HepG2 (cell line): ENCODE measurements around the gene FGF18. TPM values are rescaled to one million over a fixed set of nuclear protein-coding genes. Genes with fewer than 3 reads are reported as not detected.

Source experiments
- ATAC-seq: fragments of 200-7000 bp; cut with Tn5 transposase; 3 replicates; pipeline ENCODE4 v1.9.1; 2020; ENCODE audit warnings: mild to moderate bottlenecking, moderate library complexity
- BruUV-seq: library from RNA; stranded (reverse); fragments of 400-500 nt; replicated peaks from 2 replicates; lab custom pipeline; 2021; lab: Mats Ljungman, UMichigan
- CTCF ChIA-PET: fragments of 300-600 bp; formaldehyde crosslinking; extraction: SDS; loops from one replicate; lab custom pipeline; 2021; ENCODE audit warnings: low total read pairs, inconsistent platforms, low intra/inter-chr PET ratio; lab: Yijun Ruan, JAX
- POLR2A ChIA-PET: fragments of 350-600 bp; sonication (Branson Sonifier 250); formaldehyde crosslinking; loops from one replicate; lab custom pipeline; 2020; ENCODE audit warnings: antibody characterized with exemption, inconsistent platforms; lab: Yijun Ruan, JAX
- DNase-seq: peaks from one replicate; pipeline ENCODE4 v3.0.0-alpha.2; 2015; ENCODE audit warnings: low spot score
- FAIRE-seq: peaks from 3 replicates; lab custom pipeline; 2011; peaks lifted over from hg19 to GRCh38; lab: Jason Lieb, UNC
- H2AFZ ChIP-seq: one replicate; pipeline ENCODE4 v1.6.1; 2011; ENCODE audit warnings: low read length, inconsistent platforms
- H3K27ac ChIP-seq: fragments of 300-600 bp; 3 replicates; pipeline ENCODE4 v1.8.0; 2011; ENCODE audit warnings: mixed run types, mild to moderate bottlenecking, mixed read lengths, low read length, inconsistent platforms; ENCODE audit not compliant: insufficient read depth; ENCODE audit errors: extremely low read length
- H3K27me3 ChIP-seq, 2 experiments: fragments of 200-600 bp in 1 of 2; 2 replicates in 1 of 2; 3 replicates in 1 of 2; pipeline versions ENCODE4 v1.6.0 to v1.8.0; 2011; ENCODE audit warnings: low read length in 2 of 2, mild to moderate bottlenecking in 2 of 2, moderate library complexity in 2 of 2, inconsistent platforms in 1 of 2; ENCODE audit not compliant: insufficient read depth in 2 of 2, control insufficient read depth in 1 of 2
- H3K36me3 ChIP-seq, 2 experiments: fragments of 200-600 bp in 1 of 2; replicated peaks in 1 of 2; 2 replicates in 1 of 2; 3 replicates in 1 of 2; pipeline versions ENCODE4 v1.5.1 to v1.8.0; 2011; ENCODE audit warnings: low read length in 2 of 2, inconsistent platforms in 1 of 2; ENCODE audit not compliant: insufficient read depth in 2 of 2, control insufficient read depth in 1 of 2
- H3K4me1 ChIP-seq: 2 replicates; pipeline ENCODE4 v1.5.1; 2012; ENCODE audit warnings: low read length, inconsistent platforms; ENCODE audit not compliant: insufficient read depth
- H3K4me2 ChIP-seq: 2 replicates; pipeline ENCODE4 v1.6.0; 2011; ENCODE audit warnings: low read depth, low read length, inconsistent platforms
- H3K4me3 ChIP-seq, 3 experiments: fragments of 200-600 bp in 1 of 3; sonication (generic), shearing (Covaris generic) in 1 of 3; replicated peaks in 1 of 3; 2 replicates each; pipeline ENCODE4 v1.5.1; 2011 to 2016; ENCODE audit warnings: low read length in 3 of 3, inconsistent platforms in 2 of 3, low read depth in 2 of 3, mild to moderate bottlenecking in 2 of 3, control low read depth in 1 of 3, mixed read lengths in 1 of 3; ENCODE audit not compliant: insufficient read depth in 1 of 3
- H3K79me2 ChIP-seq: one replicate; pipeline ENCODE4 v1.6.1; 2011; ENCODE audit warnings: low read length, inconsistent platforms; ENCODE audit not compliant: insufficient read depth
- H3K9ac ChIP-seq: 2 replicates; pipeline ENCODE4 v1.6.0; 2011; ENCODE audit warnings: mild to moderate bottlenecking, low read depth, low read length, inconsistent platforms; ENCODE audit not compliant: insufficient read depth
- H3K9me3 ChIP-seq: 2 replicates; pipeline ENCODE4 v1.5.1; 2012; ENCODE audit warnings: mild to moderate bottlenecking, low read length
- H4K20me1 ChIP-seq: 2 replicates; pipeline ENCODE4 v1.6.0; 2011; ENCODE audit warnings: inconsistent platforms, mild to moderate bottlenecking, low read length, moderate library complexity; ENCODE audit not compliant: insufficient read depth
- CEBPZ ChIP-seq: IDR thresholded peaks from 2 replicates; pipeline ENCODE4 v1.6.1; 2012; ENCODE audit warnings: low read length, improper control_type of control experiment
- CHCHD3 ChIP-seq: sonication (generic); formaldehyde crosslinking; IDR thresholded peaks from 2 replicates; pipeline ENCODE4 v1.8.0; 2022; ENCODE audit warnings: mild to moderate bottlenecking, missing genetic modification reagents, moderate library complexity
- EP300 ChIP-seq, 3 experiments: sonication (generic) in 1 of 3; formaldehyde crosslinking in 1 of 3; IDR thresholded peaks; 2 replicates each; pipeline versions ENCODE4 v1.5.1 to v1.6.1; 2011 to 2020; ENCODE audit warnings: low read depth in 2 of 3, low read length in 2 of 3, borderline replicate concordance in 1 of 3, improper control_type of control experiment in 1 of 3, mild to moderate bottlenecking in 1 of 3, missing genetic modification reagents in 1 of 3, moderate library complexity in 1 of 3
- HNF1A ChIP-seq, 2 experiments: sonication (generic) in 1 of 2; formaldehyde crosslinking in 1 of 2; IDR thresholded peaks; 2 replicates each; pipeline versions ENCODE4 v1.4.0 to v1.6.1; 2016 to 2020; ENCODE audit warnings: borderline replicate concordance in 1 of 2, low read depth in 1 of 2, mild to moderate bottlenecking in 1 of 2, missing genetic modification reagents in 1 of 2
- HNF4A ChIP-seq: sonication (generic); formaldehyde crosslinking; IDR thresholded peaks from 2 replicates; pipeline ENCODE4 v1.4.0; 2020; ENCODE audit warnings: missing genetic modification reagents
- KDM4B ChIP-seq: sonication (generic); formaldehyde crosslinking; IDR thresholded peaks from 2 replicates; pipeline ENCODE4 v1.4.0; 2020; ENCODE audit warnings: missing genetic modification reagents
- NBN ChIP-seq: fragments of 450-650 bp; conservative IDR thresholded peaks from 2 replicates; pipeline ENCODE4 v1.6.1; 2017
- SP1 ChIP-seq, 2 experiments: fragments of 450-650 bp in 1 of 2; sonication (generic) in 1 of 2; formaldehyde crosslinking in 1 of 2; IDR thresholded peaks; 2 replicates each; pipeline versions ENCODE4 v1.4.0 to v1.6.1; 2016 to 2020; ENCODE audit warnings: missing genetic modification reagents in 1 of 2
- TFDP1 ChIP-seq: IDR thresholded peaks from 2 replicates; pipeline ENCODE4 v1.6.1; 2016; ENCODE audit warnings: missing compliant biosample characterization, missing genetic modification reagents, borderline replicate concordance
- ZNF343 ChIP-seq: sonication (generic); formaldehyde crosslinking; IDR thresholded peaks from 2 replicates; pipeline ENCODE4 v1.4.0; 2020; ENCODE audit warnings: mild to moderate bottlenecking, missing genetic modification reagents
- WGBS: methylation state at CpG from one replicate; pipeline ENCODE4 v1.1.6; 2017; ENCODE audit warnings: low lambda C conversion rate; 5-methylcytosine and 5-hydroxymethylcytosine counted together
- in situ Hi-C: cut with HindIII; loops from 2 replicates; pipeline ENCODE4 v1.10.0; 2017; ENCODE audit warnings: low pct_unique_long_range_greater_than_20kb; ENCODE audit not compliant: extremely low pct_ligation_motif_present
- intact Hi-C: fragments of 100-400 bp; cut with micrococcal nuclease; formaldehyde crosslinking; loops from one replicate; pipeline ENCODE4 v1.10.0; 2022; ENCODE audit not compliant: unreplicated experiment
- polyA plus RNA-seq, 8 experiments: library from polyadenylated mRNA; depleted of rRNA in 3 of 8; stranded (reverse) in 7 of 8; unstranded in 1 of 8; fragments of >200 nt; fragmentation: Illumina TruSeq in 4 of 8; extraction: Trizol in 4 of 8; gene quantifications; 2 replicates each; pipeline versions ENCODE4 v1.2.1 to v1.2.3, GENCODE V29; 2011 to 2016; ENCODE audit warnings: low read depth in 4 of 8, missing spikeins in 1 of 8, mixed read lengths in 1 of 8; ENCODE audit not compliant: insufficient read depth in 1 of 8
- total RNA-seq, 5 experiments: library from RNA; depleted of rRNA; stranded (reverse); fragments of >200 nt; fragmentation: Illumina TruSeq; extraction: Trizol; gene quantifications; 2 replicates each; pipeline ENCODE4 v1.2.3, GENCODE V29; 2016; ENCODE audit warnings: low read depth in 1 of 5
- TF ChIP-seq, protein P1 (sequence below): sonication (generic); formaldehyde crosslinking; IDR thresholded peaks from 2 replicates; pipeline ENCODE4 v1.4.0; 2020; ENCODE audit warnings: mild to moderate bottlenecking, missing genetic modification reagents

FGF18 gene
- total and polyA plus RNA-seq, 2 of the 13 experiments (the other 11 are each of a cell fraction or from before 2014, with no cell fraction given), result not detected

- Histone ChIP-seq H4K20me1 (no peaks in the 10 kb centered on the region), H3K9ac (no peak overlapping the region), H3K36me3 (no peaks in the 10 kb centered on the region), H3K9me3 (no peaks in the 10 kb centered on the region), H3K79me2 (no peaks in the 10 kb centered on the region), H2AFZ (no peak overlapping the region), H3K27me3 (peaks cover 0 to 2% of the 10 kb centered on the region in 2 experiments; a peak in 2 of 5 replicates), H3K4me3 (no peak overlapping the region), H3K4me2 (no peak overlapping the region), H3K4me1 (peaks cover 19% of the 10 kb centered on the region), H3K27ac (no peak overlapping the region)
- DNase-seq, result no peak
- CTCF ChIA-PET, result no interaction called here
- WGBS, result 50% methylated on average over 6 of the region's 8 CpGs
- in situ Hi-C loops (no loop called here), intact Hi-C loops (no loop called here)
- TF ChIP-seq, protein P1, sequence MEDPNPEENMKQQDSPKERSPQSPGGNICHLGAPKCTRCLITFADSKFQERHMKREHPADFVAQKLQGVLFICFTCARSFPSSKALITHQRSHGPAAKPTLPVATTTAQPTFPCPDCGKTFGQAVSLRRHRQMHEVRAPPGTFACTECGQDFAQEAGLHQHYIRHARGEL (CRISPR knock-in tag), result no peak
- TF ChIP-seq NBN (no peak), ZNF343 (no peak), HNF1A (IDR thresholded peaks at IDR 0.05; ENCODE audit: low read depth) (no peak), HNF1A (CRISPR knock-in tag; IDR thresholded peaks at IDR 0.05; ENCODE audit: borderline replicate concordance) (no peak), CEBPZ (no peak), HNF4A (CRISPR knock-in tag) (no peak), CHCHD3 (no peak), SP1 (IDR thresholded peaks at IDR 0.05) (no peak), SP1 (CRISPR knock-in tag; IDR thresholded peaks at IDR 0.05) (no peak), KDM4B (CRISPR knock-in tag) (no peak), TFDP1 (no peak), EP300 (IDR thresholded peaks at IDR 0.05; ENCODE audit: low read depth in 2 of 2, low read length in 2 of 2) (no peak), EP300 (CRISPR knock-in tag; IDR thresholded peaks at IDR 0.05; ENCODE audit: borderline replicate concordance) (no peak)
- no peak for FAIRE-seq
- no TSS peak for BruUV-seq
- no peak for ATAC-seq
- POLR2A ChIA-PET, result no interaction called here
Measured at GRCh38 chr5:171432076-171432475, 12.6 kb downstream of the FGF18 start.
